HG03108 (cell line): Measurements from ENCODE around the gene RRP9.
A peak's percentile ranks its signal among the peaks of the same experiment; 100 is the strongest.
"Not testable (repeated sequence)": the region's sequence is repeated elsewhere in the genome, so short reads cannot be mapped to it uniquely, and the experiment has no call there.

ENCODE experiments used
- ATAC-seq: cut with Tn5 transposase; IDR thresholded peaks from one replicate; pipeline ENCODE4 v1.9.1; 2021; ENCODE audit warnings: moderate library complexity; ENCODE audit not compliant: unreplicated experiment

Gene RRP9

GRCh38 chr3:51941798-51942602 is at the start of gene RRP9, which contains the start of gene PARP3:
Gene RRP9 (minus strand): TSS chr3:51941904. CDS start chr3:51941867, 37 bp downstream.
Gene PARP3 (plus strand): TSS chr3:51942363. CDS start chr3:51943356, 993 bp downstream.
- peak; percentile 93 for ATAC-seq

GRCh38 chr3:51990501-51990971 is 48.8 kb upstream of the RRP9 start:
- ATAC-seq: not testable (repeated sequence)

DNA sequence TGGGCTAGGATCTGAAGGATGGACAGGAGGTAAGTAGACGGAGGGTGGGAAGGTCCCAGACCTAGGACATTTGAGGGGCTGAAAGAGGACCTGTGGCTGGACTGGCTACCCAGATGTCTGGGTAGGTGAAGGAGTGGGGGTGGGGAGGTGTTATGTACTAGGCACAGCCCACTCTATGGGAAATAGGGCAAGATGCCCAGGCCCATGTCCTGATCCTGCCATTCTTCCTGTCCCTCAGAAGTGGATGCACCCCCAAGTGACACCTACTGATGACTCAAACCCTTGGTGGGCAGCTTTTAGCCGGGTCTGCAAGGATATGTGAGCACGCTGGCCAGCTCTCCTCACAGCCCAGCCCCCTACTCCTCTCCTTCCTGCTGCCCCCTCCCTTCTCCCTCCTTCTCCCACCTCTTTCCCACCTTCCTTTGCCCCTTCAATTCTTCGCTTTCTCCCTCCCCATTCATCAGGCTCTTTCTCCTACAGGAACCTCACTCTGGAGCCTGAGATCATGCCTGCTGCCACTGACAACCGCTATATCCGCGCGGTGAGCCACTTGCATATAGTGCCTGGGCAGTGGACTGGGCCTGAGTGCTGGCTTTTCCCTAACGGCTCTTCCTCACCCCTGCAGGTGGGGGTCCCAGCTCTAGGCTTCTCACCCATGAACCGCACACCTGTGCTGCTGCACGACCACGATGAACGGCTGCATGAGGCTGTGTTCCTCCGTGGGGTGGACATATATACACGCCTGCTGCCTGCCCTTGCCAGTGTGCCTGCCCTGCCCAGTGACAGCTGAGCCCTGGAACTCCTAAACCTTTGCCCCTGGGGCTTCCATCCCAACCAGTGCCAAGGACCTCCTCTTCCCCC is 46.8 kb upstream of the RRP9 start:
- ATAC-seq: no peak

DNA sequence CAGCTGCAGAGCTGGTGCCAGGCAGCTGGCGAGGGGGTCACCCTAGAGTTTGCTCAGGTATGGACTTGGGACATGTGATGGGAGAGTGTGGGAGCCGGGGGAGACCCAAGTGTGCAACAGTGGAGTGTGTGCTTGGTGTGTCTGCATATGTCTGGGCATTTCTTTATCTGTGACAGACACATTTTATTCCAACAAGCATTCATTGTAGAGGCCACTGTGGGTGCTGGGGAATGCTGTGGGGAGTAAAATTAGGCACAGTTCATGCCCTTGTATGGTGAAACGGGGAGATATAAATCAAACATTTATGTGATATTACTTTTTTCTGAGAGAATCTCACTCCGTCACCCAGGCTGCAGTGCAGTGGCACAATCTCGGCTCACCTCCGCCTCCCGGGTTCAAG is 45.9 kb upstream of the RRP9 start:
- no peak for ATAC-seq

- ATAC-seq: no peak
Observed at GRCh38 chr3:51986010-51986947, 44.6 kb upstream of the RRP9 start.

DNA sequence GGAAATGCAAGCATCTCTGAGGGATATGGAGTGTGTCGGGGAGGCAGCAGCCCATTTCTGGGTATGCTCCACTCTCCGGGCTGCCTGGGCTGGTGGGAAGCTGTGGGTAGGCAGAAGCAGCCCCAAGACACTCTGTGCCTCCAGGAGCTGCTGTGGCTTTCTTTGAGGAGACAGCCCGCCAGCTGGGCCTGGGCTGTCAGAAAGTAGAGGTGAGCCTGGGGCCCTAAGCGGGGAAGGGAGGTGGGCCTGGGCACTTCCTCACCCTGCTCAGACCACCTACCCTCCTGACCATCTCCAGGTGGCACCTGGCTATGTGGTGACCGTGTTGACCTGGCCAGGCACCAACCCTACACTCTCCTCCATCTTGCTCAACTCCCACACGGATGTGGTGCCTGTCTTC is 43.4 kb upstream of the RRP9 start:
- no peak for ATAC-seq

GRCh38 chr3:51984269-51984647 is 42.6 kb upstream of the RRP9 start:
- no peak for ATAC-seq

GRCh38 chr3:51983578-51984268 is 42.0 kb upstream of the RRP9 start:
- no peak for ATAC-seq

GRCh38 chr3:51982838-51983577 is 41.3 kb upstream of the RRP9 start, which contains the start of gene ACY1:
Gene ACY1 (plus strand): TSS chr3:51983535. CDS start chr3:51984065, 530 bp downstream.
- peak; percentile 71 for ATAC-seq

DNA sequence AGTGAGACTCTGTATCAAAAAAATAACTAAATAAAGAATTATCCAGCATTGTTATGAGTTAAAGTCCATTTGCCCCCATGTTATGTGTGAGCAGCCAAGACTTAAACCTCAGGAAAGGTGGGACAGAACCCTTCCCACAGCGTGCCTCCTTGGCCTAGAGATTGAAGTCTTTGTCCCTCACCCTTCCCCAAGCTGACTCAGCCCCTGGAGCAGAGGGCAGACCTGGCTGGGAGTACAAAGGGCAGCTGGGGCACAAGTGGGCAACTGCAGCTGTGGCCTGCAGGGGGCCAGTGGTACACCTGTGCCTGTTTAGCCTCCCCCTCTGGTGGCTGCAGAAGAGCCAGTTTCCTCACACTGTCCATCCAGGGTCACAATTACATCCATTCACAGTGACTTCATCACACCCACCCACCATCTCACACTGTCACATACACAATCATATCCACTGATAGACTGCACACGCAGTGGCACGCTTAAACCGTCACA is 40.7 kb upstream of the RRP9 start:
- peak; percentile 39 for ATAC-seq

DNA sequence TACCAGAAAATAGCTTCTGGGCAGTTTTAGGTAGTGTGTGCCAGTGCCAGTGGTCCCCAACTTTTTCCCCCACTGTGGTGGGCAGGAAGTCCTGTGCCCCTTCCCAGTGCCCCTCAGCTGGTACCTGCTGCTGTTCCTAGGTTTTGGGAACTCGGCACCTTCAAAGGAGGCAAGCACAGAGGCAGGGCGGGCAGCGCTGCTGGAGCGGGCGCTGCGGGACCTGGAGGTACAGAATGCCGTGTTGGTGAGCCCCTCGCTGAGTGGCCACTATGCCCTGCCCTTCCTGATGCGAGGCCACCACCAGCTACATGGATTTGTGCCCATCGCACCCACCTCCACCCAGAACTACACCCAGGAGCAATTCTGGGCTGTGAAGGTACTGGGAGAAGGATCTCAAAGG is 38.5 kb upstream of the RRP9 start:
- ATAC-seq: no peak

GRCh38 chr3:51978143-51978502 is 36.4 kb upstream of the RRP9 start:
- no peak for ATAC-seq

DNA sequence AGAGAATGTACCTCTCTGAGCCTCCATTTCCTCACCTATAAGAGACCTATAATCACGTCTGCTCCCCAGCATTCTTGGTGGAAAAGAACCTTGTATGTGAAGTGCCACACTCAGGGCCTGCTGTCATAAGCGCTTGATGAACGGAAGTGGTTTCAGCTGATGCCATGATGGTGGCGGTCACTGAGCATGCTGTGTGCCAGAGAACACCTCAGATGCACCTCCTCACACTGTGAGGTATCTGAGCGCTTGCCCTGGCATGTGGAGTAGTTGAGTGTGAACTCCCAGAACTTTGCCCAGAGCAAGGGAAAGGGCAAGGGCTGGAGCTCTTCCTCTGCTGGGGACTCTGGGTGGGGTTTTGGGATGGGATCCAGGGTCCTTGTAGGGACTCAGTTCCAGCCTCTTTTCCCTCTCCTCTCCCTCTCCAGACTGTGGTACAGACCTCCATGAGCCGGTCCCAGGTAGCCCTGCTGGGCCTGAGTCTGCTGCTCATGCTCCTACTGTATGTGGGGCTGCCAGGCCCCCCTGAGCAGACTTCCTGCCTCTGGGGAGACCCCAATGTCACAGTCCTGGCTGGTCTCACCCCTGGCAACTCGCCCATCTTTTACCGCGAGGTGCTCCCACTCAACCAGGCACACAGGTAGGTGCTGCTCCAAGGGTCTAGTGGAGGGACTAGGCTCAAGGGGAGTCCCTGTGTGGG is 35.9 kb upstream of the RRP9 start:
- no peak for ATAC-seq

DNA sequence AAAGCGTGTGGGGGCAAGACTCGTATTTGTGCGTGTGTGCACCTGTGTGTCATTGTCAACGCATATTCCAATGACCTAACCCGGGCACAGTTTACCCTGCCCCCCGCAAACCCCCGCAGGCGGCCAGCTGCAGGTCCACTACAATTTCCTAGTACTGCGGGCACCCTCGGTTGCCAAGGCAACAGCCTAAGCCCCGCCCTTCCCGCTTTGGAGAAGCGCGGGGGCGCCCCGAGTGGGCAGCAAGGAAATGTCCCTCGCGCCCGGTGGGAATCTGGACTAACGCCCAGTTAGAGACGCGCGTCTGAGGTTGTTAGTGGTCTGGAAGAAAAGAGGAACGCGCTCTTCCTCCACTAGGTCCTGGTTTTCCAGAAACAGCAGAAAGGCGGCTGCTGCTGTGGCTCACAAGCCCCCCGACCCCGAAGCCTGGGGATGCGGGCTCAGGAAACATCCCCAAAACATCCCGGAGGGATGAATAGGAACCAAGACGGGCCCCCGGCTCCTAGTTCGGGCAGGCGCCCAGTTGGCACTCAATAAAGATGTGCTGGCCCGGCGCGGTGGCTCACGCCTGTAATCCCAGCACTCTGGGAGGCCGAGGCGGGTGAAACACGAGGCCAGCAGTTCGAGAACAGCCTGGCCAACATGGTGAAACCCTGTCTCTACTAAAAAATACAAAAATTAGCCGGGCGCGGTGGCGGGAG is 34.3 kb upstream of the RRP9 start:
- ATAC-seq: no peak

GRCh38 chr3:51974963-51975851 is 33.5 kb upstream of the RRP9 start, which contains the start of gene ABHD14A:
Gene ABHD14A (plus strand): TSS chr3:51975064. CDS start chr3:51975136, 72 bp downstream.
- ATAC-seq: peak; percentile 50

- peak; percentile 5 for ATAC-seq
Observed at GRCh38 chr3:51974277-51974962, 32.7 kb upstream of the RRP9 start.
